CD4-positive, alpha-beta T cell treated with Interleukin-17A for 1 hour (primary cell): ENCODE results near the gene ADGRA3.
"Not testable (repeated sequence)": the region's sequence is repeated elsewhere in the genome, so short reads cannot be mapped to it uniquely, and the experiment has no call there.

Experiments used
- DNase-seq: peaks from one replicate; pipeline ENCODE4 v3.0.0-alpha.2; 2020

The ADGRA3 gene

GRCh38 chr4:22477136-22477812 lies 38.6 kb downstream of the ADGRA3 start:
- DNase-seq, result no peak

DNA sequence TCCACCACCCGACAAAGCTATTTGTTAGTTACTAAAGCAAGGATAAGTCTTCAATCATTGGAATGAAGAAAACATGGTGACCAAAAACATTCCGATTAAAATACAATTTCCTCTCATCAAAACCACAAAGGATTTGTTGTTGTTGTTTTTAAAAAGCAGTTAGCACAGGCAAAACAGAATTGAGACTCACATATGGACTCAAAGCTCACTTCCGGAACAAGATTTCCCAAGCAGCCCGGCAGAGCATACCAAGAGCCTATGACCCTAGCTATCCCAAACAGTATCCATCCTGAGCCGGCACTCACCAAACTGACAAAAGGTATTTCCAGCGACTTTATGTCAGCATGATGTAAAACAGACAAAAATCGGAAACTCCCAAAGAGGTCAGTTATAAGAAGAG lies 39.9 kb downstream of the ADGRA3 start:
- DNase-seq, result no peak

DNA sequence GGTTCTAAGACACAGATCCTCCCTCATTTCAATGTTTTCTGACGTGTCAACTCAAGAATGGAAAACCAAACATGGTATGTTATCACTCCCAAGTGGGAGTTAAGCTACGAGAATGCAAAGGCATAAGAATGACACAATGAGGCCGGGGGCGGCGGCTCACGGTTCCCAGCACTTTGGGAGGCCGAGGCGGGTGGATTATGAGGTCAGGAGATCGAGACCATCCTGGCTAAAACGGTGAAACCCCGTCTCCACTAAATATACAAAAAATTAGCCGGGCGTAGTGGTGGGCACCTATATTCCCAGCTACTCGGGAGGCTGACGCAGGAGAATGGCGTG lies 40.6 kb downstream of the ADGRA3 start:
- DNase-seq, result not testable (repeated sequence)

DNA sequence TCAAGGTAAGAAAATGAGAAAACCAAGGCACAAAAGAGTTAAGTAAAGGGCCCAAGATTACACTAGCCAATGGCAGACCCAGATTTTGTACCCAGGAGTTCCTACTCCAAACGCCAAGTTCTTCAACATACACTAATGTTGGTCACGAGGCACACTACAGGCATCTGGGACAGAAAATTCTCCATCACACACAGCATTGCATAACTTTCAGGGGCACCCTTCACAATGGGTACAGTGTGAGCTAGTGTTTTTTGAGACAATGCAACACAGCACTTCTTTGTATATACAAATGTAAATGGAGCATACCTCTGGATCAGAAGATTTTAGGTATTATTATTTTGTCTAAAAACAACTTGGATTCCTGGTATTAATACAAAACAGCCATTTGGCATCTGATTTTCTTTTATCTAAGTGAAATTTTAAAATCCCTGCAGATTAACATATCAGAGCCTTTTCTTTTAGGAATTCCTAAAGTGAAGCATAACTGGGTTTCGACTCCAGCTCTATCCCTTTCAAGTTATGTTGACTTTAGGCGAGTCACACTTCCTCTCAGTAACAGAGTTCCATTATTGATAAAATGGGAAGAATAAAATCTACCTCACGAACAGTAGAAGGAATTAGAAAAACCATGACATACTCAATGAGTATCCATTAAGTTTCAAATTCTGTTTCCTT lies 41.1 kb downstream of the ADGRA3 start:
- DNase-seq, result no peak

- no peak for DNase-seq
Measured at GRCh38 chr4:22473268-22473667, 42.6 kb downstream of the ADGRA3 start.

DNA sequence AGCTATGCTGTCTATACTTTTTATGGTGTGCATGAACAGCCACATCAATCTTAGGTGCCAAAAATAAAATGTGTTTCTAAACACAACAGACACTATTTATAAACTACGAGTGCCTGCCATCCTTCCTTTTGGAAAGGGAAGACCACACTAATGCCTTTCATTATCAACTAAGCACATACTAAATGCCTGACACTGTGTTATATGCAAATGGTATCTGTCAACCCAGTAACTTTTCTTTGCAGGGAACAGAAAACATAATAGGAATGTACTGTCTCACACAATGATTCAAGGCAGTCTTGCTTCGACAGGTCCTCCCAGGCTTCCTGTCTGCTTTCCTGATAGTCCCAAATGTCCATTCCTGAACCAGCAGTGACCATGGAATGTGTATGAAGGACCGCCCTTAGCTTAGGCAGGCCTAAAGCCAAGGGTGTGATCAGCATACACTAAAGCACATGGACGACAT lies 43.8 kb downstream of the ADGRA3 start:
- DNase-seq, result no peak

GRCh38 chr4:22471419-22471818 lies 44.4 kb downstream of the ADGRA3 start:
- DNase-seq, result no peak

- no peak for DNase-seq
Measured at GRCh38 chr4:22466581-22466980, 49.3 kb downstream of the ADGRA3 start.

- no peak for DNase-seq
Measured at GRCh38 chr4:22465996-22466395, 49.9 kb downstream of the ADGRA3 start.

DNA sequence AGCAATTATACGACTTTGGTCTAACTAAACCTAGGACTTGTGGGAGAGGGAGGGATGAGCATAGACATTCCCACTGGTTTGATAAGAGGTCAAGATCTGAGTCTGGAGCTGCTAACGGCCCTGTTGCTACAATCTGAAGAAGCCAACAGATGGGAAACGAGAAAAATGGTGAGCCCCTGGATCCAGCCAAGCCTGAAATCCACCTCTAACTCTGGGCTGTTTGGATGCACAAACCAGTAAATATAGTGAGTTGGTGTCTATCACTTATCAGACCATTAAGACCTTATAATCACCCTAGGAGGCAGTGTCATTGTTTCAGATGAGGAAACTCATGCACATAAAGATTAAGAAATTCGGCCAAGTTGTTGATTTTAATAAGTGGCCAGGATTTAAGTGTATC lies 50.5 kb downstream of the ADGRA3 start:
- DNase-seq, result no peak

DNA sequence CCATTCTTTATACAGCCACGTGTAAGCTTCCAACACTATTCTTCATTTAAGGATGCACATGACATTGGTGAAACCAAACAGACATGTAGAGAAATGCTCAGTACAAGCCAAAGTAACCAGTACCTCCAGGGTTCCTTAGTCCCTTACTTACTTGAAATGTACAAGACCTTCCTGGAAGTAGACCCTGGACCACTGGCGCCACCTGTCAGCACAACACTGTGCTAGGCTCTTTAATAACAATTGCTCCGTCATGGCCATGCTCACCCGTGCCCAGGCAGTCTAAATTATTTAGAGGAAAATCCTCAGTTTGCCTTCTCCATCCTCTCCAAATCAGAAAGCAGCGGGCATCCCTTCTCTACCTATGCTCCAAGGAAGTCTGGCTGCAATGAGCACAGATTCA lies 52.7 kb downstream of the ADGRA3 start:
- DNase-seq, result no peak

DNA sequence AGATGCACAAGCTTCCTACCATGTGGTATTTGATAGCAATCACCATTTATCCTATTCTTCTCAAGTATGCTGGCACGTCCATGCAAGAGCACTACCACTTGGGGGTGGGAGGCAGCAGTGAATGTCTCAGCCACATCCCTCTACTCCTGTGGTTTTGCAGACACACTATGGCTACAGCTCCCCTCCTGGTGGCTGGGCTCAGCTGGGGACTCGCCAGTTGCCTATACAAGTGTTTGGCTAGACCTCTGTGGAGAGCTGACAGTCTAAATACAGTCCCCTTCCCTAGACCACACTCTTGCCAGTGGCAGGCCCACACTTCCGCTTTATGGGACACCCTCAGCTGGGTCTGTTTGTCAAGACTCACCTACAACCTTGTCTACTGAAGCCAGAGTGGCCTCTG lies 53.2 kb downstream of the ADGRA3 start:
- DNase-seq, result no peak

GRCh38 chr4:22460266-22460665 lies 55.6 kb downstream of the ADGRA3 start:
- DNase-seq, result no peak

DNA sequence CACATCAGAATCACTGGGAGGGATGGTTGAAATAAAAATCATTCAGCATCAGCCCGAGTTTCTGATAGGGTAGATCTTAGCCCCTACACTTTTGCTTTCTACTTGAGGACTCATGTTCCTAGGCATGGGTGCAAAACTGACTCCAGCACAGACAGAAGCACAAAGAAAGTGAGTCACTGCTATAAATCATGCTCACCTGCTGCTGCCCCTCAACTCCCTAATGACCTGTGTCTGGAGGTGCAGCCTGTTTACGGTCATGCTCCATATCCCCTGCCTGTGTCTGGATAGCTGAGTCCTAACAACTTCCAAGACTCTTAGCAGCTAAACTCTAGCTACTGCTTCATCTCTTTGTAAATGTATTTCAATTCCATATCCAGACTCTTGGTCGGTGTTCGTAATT lies 57.8 kb downstream of the ADGRA3 start:
- DNase-seq, result no peak

DNA sequence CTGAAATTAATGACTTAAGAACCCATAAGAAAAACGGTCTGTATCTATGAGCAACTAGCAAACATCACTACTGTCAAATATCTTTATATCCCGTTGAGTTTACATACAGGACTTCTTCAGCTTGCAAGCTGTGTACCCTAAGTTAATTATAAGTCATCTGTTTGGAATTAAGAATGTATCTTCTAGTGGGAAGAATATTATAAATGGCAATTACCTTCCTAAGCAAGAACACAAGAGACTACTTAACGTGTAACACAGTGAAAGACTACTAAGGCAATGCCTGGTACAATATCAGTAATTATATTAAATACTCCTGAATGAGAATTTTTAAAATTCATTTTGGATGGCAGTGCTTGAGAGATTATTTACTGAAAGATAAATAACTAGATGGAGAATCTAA lies 58.5 kb downstream of the ADGRA3 start:
- DNase-seq, result no peak

- no peak for DNase-seq
Measured at GRCh38 chr4:22456291-22456690, 59.6 kb downstream of the ADGRA3 start.

- no peak for DNase-seq
Measured at GRCh38 chr4:22454955-22455354, 60.9 kb downstream of the ADGRA3 start.

- no peak for DNase-seq
Measured at GRCh38 chr4:22454216-22454838, 61.5 kb downstream of the ADGRA3 start.

GRCh38 chr4:22444813-22445212 lies 71.1 kb downstream of the ADGRA3 start:
- no peak for DNase-seq

DNA sequence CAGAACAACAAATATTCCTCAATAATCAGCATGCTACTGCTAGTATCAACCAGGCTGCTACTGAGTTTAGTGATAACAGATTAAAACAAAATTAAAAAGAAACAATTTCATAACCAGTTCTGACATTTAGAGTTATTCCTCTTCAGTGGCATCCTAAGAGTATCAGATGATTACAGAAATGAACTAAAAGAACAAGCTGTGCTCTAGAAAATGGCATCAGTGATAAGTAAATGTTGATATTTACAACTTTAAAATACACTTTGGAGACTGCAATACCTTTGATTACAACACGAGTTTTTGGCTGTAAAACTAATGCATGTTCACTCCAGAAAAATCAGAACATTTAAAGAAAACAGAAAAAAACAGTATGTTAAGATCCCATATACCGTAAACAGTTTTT lies 72.9 kb downstream of the ADGRA3 start:
- DNase-seq, result no peak

- DNase-seq, result no peak
Measured at GRCh38 chr4:22440999-22441398, 74.9 kb downstream of the ADGRA3 start.

- no peak for DNase-seq
Measured at GRCh38 chr4:22439947-22440346, 75.9 kb downstream of the ADGRA3 start.

DNA sequence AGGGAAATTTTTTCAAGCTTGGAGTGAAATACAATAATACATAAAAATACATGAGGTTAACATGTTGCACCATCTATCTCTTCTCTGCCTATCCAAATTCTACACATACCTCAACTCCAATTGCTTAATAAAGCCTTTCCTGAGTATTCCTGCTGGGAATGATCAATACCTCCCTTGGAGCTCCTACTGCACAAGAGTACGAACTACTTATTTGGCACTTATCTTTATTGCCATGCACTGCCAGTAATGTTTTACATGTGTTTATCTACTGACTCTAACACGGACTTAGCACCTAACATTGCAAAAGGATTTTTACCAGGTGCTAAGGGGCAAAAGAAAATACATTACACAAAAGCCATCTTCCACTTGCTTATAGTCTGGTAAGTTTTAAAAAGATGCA lies 80.2 kb downstream of the ADGRA3 start:
- DNase-seq, result no peak

- no peak for DNase-seq
Measured at GRCh38 chr4:22434895-22435294, 81.0 kb downstream of the ADGRA3 start.

- no peak for DNase-seq
Measured at GRCh38 chr4:22430626-22431025, 85.2 kb downstream of the ADGRA3 start.
